Measurements from ENCODE around the gene ISG15. TPM values are rescaled to one million over a fixed set of nuclear protein-coding genes. Genes with fewer than 3 reads are reported as not detected.

The ISG15 gene
- polyA plus RNA-seq, 1 of the 3 experiments (the other 2 are of a cell fraction) = 28.6 TPM

DNA sequence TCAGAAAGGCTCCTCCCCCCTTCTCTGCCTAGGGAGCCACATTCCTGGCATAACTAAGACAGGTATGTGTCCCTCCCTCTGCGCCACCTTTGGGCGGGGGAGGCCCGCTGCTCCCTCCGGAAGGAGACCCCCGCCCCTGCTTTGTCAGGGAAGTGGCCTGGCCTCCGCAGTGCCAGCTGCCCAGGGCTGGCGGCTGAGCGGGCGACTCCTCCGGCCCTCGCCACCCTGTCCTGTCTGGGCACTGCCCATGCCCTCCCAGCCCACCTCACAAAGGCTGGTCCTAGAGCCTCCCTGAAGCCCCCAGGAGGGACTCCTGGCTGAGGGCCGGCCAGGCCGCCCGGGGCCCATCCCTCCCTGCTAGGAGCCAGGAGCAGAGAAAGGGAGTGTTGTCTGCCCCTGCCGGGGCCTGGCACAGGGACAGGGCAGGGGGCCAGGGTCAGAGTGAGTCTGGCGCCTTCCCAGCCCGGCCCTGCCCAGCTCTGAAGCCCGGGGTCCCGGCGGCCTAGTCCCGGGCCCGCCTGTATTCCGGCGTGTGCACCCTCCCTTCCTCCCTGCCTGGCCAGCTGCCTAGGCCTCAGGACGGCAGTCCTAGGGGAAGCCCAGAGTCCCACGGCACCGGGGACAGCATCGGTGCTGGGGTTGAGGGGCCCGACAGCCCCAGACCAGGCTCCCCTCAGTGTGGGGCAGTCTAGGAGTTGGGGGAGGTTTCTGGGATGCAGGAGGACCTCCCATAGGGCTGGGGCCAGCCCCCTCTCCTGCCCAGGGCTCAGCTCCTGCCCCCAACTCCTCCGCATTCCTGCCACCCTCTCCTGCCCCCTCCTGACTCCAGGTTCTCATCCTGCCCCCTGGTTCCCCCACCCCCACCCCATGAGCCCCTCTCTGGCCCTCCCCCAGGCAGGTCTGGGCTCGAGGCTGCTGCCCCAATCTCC, 11.7 kb downstream of the ISG15 start:
- H3K36me3 ChIP-seq (replicated peaks in 1 of 2; ENCODE audit: control insufficient read depth in 1 of 2, insufficient read depth in 2 of 2, low read length in 1 of 2) = peaks cover 0 to 10% of the 10 kb centered on the region in 2 experiments
- ChIA-PET POLR2A (no interaction called here), CTCF (interaction anchor here (0.7 to 4.9 kb wide), 6 partner anchors 8 to 265 kb away, joined by 3 to 52 read pairs (median 3); no protein-coding TSS in a partner anchor)
- no peak overlapping the region for H3K4me3 ChIP-seq (ENCODE audit: low read depth in 2 of 2, low read length in 1 of 2)
- H4K20me1 ChIP-seq (ENCODE audit: insufficient read depth) = peaks cover 6% of the 10 kb centered on the region; the same call in 1 of the 2 replicates
- TF ChIP-seq GATA2 (CRISPR knock-in tag; IDR thresholded peaks at IDR 0.05) (no peak), NRF1 (IDR thresholded peaks at IDR 0.05; ENCODE audit: low read depth, low read length) (no peak)
- no peaks in the 10 kb centered on the region for H3K9me3 ChIP-seq
- H3K27ac ChIP-seq (ENCODE audit: low read depth in 2 of 2, low read length in 1 of 2) = no peak overlapping the region
- no peaks in the 10 kb centered on the region for H3K9me2 ChIP-seq
- no peak for DNase-seq
- H3K9ac ChIP-seq = no peak overlapping the region
- 48% methylated on average over 4 of the region's 31 CpGs for WGBS (ENCODE audit: low lambda C conversion rate)
- no peak overlapping the region for H3K4me2 ChIP-seq
- H3K27me3 ChIP-seq (ENCODE audit: insufficient read depth) = no peaks in the 10 kb centered on the region
- no peak overlapping the region for H2AFZ ChIP-seq (ENCODE audit: low read depth)
- H3F3A ChIP-seq (replicated peaks; ENCODE audit: insufficient read depth) = no peaks in the 10 kb centered on the region
- no peaks in the 10 kb centered on the region for H3K79me2 ChIP-seq (ENCODE audit: insufficient read depth)
- peaks cover 0 to 10% of the 10 kb centered on the region in 2 experiments; a peak in 1 of 4 replicates for H3K4me1 ChIP-seq (ENCODE audit: control insufficient read depth in 1 of 2, insufficient read depth in 2 of 2, low read depth in 1 of 2, low read length in 1 of 2)

- POLR2A ChIA-PET = no interaction called here
Observed at GRCh38 chr1:1025730-1026129, 12.4 kb downstream of the ISG15 start.

More at GRCh38 chr1:1025730-1026129, 12.4 kb downstream of the ISG15 start:
- Histone ChIP-seq H3K4me3 (ENCODE audit: low read depth in 2 of 2, low read length in 1 of 2) (no peak overlapping the region), H3K4me2 (no peak overlapping the region), H3K79me2 (ENCODE audit: insufficient read depth) (no peaks in the 10 kb centered on the region), H3K9me2 (no peaks in the 10 kb centered on the region), H3K27me3 (ENCODE audit: insufficient read depth) (no peaks in the 10 kb centered on the region), H3F3A (replicated peaks; ENCODE audit: insufficient read depth) (no peaks in the 10 kb centered on the region), H3K4me1 (ENCODE audit: control insufficient read depth in 1 of 2, insufficient read depth in 2 of 2, low read depth in 1 of 2, low read length in 1 of 2) (peaks cover 0 to 10% of the 10 kb centered on the region in 2 experiments; a peak in 1 of 4 replicates), H3K36me3 (replicated peaks in 1 of 2; ENCODE audit: control insufficient read depth in 1 of 2, insufficient read depth in 2 of 2, low read length in 1 of 2) (peaks cover 0 to 10% of the 10 kb centered on the region in 2 experiments), H2AFZ (ENCODE audit: low read depth) (no peak overlapping the region), H3K9me3 (no peaks in the 10 kb centered on the region), H4K20me1 (ENCODE audit: insufficient read depth) (peaks cover 6% of the 10 kb centered on the region; the same call in 1 of the 2 replicates), H3K9ac (no peak overlapping the region), H3K27ac (ENCODE audit: low read depth in 2 of 2, low read length in 1 of 2) (no peak overlapping the region)
- TF ChIP-seq TEAD4 (IDR thresholded peaks at IDR 0.05; ENCODE audit: borderline replicate concordance, insufficient read depth) = no peak
- no peak for TF ChIP-seq FOSL2 (IDR thresholded peaks at IDR 0.05; ENCODE audit: borderline replicate concordance, low read depth)
- TF ChIP-seq, protein P1, sequence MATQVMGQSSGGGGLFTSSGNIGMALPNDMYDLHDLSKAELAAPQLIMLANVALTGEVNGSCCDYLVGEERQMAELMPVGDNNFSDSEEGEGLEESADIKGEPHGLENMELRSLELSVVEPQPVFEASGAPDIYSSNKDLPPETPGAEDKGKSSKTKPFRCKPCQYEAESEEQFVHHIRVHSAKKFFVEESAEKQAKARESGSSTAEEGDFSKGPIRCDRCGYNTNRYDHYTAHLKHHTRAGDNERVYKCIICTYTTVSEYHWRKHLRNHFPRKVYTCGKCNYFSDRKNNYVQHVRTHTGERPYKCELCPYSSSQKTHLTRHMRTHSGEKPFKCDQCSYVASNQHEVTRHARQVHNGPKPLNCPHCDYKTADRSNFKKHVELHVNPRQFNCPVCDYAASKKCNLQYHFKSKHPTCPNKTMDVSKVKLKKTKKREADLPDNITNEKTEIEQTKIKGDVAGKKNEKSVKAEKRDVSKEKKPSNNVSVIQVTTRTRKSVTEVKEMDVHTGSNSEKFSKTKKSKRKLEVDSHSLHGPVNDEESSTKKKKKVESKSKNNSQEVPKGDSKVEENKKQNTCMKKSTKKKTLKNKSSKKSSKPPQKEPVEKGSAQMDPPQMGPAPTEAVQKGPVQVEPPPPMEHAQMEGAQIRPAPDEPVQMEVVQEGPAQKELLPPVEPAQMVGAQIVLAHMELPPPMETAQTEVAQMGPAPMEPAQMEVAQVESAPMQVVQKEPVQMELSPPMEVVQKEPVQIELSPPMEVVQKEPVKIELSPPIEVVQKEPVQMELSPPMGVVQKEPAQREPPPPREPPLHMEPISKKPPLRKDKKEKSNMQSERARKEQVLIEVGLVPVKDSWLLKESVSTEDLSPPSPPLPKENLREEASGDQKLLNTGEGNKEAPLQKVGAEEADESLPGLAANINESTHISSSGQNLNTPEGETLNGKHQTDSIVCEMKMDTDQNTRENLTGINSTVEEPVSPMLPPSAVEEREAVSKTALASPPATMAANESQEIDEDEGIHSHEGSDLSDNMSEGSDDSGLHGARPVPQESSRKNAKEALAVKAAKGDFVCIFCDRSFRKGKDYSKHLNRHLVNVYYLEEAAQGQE (IDR thresholded peaks at IDR 0.05; ENCODE audit: low read depth, low read length) = no peak
- TF ChIP-seq, protein P2, sequence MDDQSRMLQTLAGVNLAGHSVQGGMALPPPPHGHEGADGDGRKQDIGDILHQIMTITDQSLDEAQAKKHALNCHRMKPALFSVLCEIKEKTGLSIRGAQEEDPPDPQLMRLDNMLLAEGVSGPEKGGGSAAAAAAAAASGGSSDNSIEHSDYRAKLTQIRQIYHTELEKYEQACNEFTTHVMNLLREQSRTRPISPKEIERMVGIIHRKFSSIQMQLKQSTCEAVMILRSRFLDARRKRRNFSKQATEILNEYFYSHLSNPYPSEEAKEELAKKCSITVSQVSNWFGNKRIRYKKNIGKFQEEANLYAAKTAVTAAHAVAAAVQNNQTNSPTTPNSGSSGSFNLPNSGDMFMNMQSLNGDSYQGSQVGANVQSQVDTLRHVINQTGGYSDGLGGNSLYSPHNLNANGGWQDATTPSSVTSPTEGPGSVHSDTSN (IDR thresholded peaks at IDR 0.05) = no peak
- TF ChIP-seq JUND (IDR thresholded peaks at IDR 0.05) = no peak
- no peak for TF ChIP-seq POLR2AphosphoS5 (IDR thresholded peaks at IDR 0.05; ENCODE audit: low read depth, low read length)
- no peak for TF ChIP-seq IRF3 (IDR thresholded peaks at IDR 0.05; ENCODE audit: low read depth, low read length)
- no peak for TF ChIP-seq EP300 (IDR thresholded peaks at IDR 0.05; ENCODE audit: borderline replicate concordance in 1 of 2, low read depth in 1 of 2, low read length in 1 of 2)
- TF ChIP-seq GATA2 (CRISPR knock-in tag; IDR thresholded peaks at IDR 0.05) = no peak
- no peak for TF ChIP-seq RCOR1 (IDR thresholded peaks at IDR 0.05; ENCODE audit: low read length)
- no peak for TF ChIP-seq TCF12 (IDR thresholded peaks at IDR 0.05)
- no peak for TF ChIP-seq GABPA (IDR thresholded peaks at IDR 0.05; ENCODE audit: low read depth)
- TF ChIP-seq, protein P3, sequence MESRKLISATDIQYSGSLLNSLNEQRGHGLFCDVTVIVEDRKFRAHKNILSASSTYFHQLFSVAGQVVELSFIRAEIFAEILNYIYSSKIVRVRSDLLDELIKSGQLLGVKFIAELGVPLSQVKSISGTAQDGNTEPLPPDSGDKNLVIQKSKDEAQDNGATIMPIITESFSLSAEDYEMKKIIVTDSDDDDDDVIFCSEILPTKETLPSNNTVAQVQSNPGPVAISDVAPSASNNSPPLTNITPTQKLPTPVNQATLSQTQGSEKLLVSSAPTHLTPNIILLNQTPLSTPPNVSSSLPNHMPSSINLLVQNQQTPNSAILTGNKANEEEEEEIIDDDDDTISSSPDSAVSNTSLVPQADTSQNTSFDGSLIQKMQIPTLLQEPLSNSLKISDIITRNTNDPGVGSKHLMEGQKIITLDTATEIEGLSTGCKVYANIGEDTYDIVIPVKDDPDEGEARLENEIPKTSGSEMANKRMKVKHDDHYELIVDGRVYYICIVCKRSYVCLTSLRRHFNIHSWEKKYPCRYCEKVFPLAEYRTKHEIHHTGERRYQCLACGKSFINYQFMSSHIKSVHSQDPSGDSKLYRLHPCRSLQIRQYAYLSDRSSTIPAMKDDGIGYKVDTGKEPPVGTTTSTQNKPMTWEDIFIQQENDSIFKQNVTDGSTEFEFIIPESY (IDR thresholded peaks at IDR 0.05; ENCODE audit: borderline replicate concordance, low read depth) = no peak
- no peak for TF ChIP-seq RAD21 (IDR thresholded peaks at IDR 0.05; ENCODE audit: low read length)
- no peak for TF ChIP-seq NFIC (IDR thresholded peaks at IDR 0.05; ENCODE audit: borderline replicate concordance)
- TF ChIP-seq, protein P4, sequence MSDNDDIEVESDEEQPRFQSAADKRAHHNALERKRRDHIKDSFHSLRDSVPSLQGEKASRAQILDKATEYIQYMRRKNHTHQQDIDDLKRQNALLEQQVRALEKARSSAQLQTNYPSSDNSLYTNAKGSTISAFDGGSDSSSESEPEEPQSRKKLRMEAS (IDR thresholded peaks at IDR 0.05; ENCODE audit: low read depth) = no peak
- WGBS (ENCODE audit: low lambda C conversion rate) = 99% methylated on average over 7 of the region's 10 CpGs
- DNase-seq = no peak
- CTCF ChIA-PET = interaction anchor here (1.0 to 3.1 kb wide), 3 partner anchors 34 to 42 kb away, joined by 3 to 17 read pairs (median 10); no protein-coding TSS in a partner anchor
